ENCODE measurements around the gene LRRC4B. TPM values are rescaled to one million over a fixed set of nuclear protein-coding genes. Genes with fewer than 3 reads are reported as not detected.

LRRC4B gene
- total and polyA plus RNA-seq, 2 of the 4 experiments (the other 2 are of a cell fraction) = 0.03 TPM; not detected in 1

DNA sequence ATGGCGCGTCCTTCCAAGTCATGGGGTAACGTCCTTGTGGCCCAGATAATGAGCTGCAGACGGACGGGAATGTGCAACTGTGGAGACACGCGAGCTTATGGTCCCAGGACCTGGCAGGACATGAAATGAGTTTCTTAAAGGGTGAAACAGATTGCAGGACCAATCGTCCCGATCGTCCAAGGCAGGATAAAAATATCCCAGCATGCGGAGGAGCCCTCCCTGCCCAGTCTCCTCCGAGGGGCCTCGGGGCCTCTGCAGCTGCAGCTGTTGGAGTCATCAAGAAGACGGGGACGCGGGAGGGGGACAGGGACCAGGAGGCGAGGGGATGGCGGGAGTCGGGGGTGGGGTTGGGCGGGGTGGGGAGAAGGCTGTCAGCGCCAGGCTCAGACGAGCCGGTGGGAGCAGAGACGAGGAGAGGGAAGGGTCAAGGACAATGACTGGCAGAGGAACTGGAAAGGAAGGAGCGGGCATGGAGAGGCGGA is 77.2 kb downstream of the LRRC4B start:
- Histone ChIP-seq H3K36me3 (ENCODE audit: control insufficient read depth, insufficient read depth, low read length) (peaks cover 2% of the 10 kb centered on the region; the same call in 1 of the 2 replicates), H2AK9ac (replicated peaks; ENCODE audit: low read depth, low read length, poor library complexity) (no peak overlapping the region), H4K8ac (ENCODE audit: low read depth in 2 of 2, low read length in 2 of 2) (no peak overlapping the region), H2BK20ac (ENCODE audit: low read depth, low read length) (no peak overlapping the region), H2AFZ (replicated peaks; ENCODE audit: low read length, poor library complexity) (peak overlapping the region; percentile 63), H3K4me1 (ENCODE audit: control insufficient read depth, insufficient read depth, low read length) (no peaks in the 10 kb centered on the region), H3K4ac (ENCODE audit: low read depth, low read length) (no peak overlapping the region), H3K9ac (ENCODE audit: low read depth, low read length) (no peak overlapping the region), H3K56ac (ENCODE audit: extremely low read depth, insufficient read depth, low read length) (no peak overlapping the region), H3K4me2 (ENCODE audit: low read depth, low read length) (no peak overlapping the region), H3K4me3 (ENCODE audit: insufficient read depth, low read depth, low read length) (no peak overlapping the region), H4K5ac (ENCODE audit: low read depth, low read length) (no peak overlapping the region), H3K27ac (ENCODE audit: insufficient read depth, low read length) (no peak overlapping the region), H3K9me1 (ENCODE audit: insufficient read depth, low read length) (no peaks in the 10 kb centered on the region), H2BK15ac (ENCODE audit: low read depth, low read length) (no peak overlapping the region), H3K14ac (replicated peaks; ENCODE audit: low read depth, low read length) (no peak overlapping the region), H3K23ac (ENCODE audit: low read depth, low read length) (no peak overlapping the region), H3K9me3 (ENCODE audit: control insufficient read depth, insufficient read depth, low read length) (peaks cover 6% of the 10 kb centered on the region; the same call in 1 of the 2 replicates), H2BK5ac (ENCODE audit: low read depth, low read length, poor library complexity, severe bottlenecking) (no peak overlapping the region), H2AK5ac (ENCODE audit: low read depth, low read length) (no peak overlapping the region), H3K18ac (ENCODE audit: low read depth, low read length) (no peak overlapping the region), H4K91ac (ENCODE audit: insufficient read depth, low read depth, low read length) (no peak overlapping the region), H4K20me1 (ENCODE audit: insufficient read depth, low read length) (no peaks in the 10 kb centered on the region), H3K27me3 (ENCODE audit: control insufficient read depth, insufficient read depth, low read length) (peaks cover 46% of the 10 kb centered on the region), H3K79me1 (ENCODE audit: low read depth in 1 of 2, low read length in 2 of 2) (no peaks in the 10 kb centered on the region), H2BK120ac (ENCODE audit: low read depth, low read length) (no peak overlapping the region)
- CTCF ChIA-PET = no interaction called here
- ATAC-seq (ENCODE audit: low read depth) (no peak), DNase-seq (no peak)
- in situ Hi-C loops (cut with MboI; ENCODE audit: low sequenced_read_pairs) (no loop called here), dilution Hi-C loops (cut with HindIII; ENCODE audit: low sequenced_read_pairs, unreplicated experiment) (no loop called here), intact Hi-C loops (cut with micrococcal nuclease) (no loop called here)
- TF ChIP-seq BHLHE40 (IDR thresholded peaks at IDR 0.05; ENCODE audit: low read depth, low read length) (no peak), RAD21 (IDR thresholded peaks at IDR 0.05; ENCODE audit: low read length) (no peak), NFE2L2 (IDR thresholded peaks at IDR 0.05; ENCODE audit: low read depth, low read length) (no peak), CEBPB (IDR thresholded peaks at IDR 0.05; ENCODE audit: low read depth, low read length) (no peak), POLR2A (IDR thresholded peaks at IDR 0.05; ENCODE audit: low read depth, low read length) (no peak), MAZ (IDR thresholded peaks at IDR 0.05; ENCODE audit: borderline replicate concordance, low read depth, low read length) (no peak), MAFK (IDR thresholded peaks at IDR 0.05; ENCODE audit: low read depth, low read length) (no peak), SMC3 (IDR thresholded peaks at IDR 0.05; ENCODE audit: low read depth, low read length) (no peak), RFX5 (IDR thresholded peaks at IDR 0.05; ENCODE audit: low read depth, low read length) (no peak), CHD1 (IDR thresholded peaks at IDR 0.05; ENCODE audit: low read depth, low read length) (no peak)
- TF ChIP-seq, protein P1, sequence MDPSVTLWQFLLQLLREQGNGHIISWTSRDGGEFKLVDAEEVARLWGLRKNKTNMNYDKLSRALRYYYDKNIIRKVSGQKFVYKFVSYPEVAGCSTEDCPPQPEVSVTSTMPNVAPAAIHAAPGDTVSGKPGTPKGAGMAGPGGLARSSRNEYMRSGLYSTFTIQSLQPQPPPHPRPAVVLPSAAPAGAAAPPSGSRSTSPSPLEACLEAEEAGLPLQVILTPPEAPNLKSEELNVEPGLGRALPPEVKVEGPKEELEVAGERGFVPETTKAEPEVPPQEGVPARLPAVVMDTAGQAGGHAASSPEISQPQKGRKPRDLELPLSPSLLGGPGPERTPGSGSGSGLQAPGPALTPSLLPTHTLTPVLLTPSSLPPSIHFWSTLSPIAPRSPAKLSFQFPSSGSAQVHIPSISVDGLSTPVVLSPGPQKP (IDR thresholded peaks at IDR 0.05; ENCODE audit: borderline replicate concordance, low read depth, low read length) = no peak
- TF ChIP-seq, protein P2, sequence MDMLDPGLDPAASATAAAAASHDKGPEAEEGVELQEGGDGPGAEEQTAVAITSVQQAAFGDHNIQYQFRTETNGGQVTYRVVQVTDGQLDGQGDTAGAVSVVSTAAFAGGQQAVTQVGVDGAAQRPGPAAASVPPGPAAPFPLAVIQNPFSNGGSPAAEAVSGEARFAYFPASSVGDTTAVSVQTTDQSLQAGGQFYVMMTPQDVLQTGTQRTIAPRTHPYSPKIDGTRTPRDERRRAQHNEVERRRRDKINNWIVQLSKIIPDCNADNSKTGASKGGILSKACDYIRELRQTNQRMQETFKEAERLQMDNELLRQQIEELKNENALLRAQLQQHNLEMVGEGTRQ (IDR thresholded peaks at IDR 0.05; ENCODE audit: low read depth, low read length) = no peak
- TF ChIP-seq, protein P3, sequence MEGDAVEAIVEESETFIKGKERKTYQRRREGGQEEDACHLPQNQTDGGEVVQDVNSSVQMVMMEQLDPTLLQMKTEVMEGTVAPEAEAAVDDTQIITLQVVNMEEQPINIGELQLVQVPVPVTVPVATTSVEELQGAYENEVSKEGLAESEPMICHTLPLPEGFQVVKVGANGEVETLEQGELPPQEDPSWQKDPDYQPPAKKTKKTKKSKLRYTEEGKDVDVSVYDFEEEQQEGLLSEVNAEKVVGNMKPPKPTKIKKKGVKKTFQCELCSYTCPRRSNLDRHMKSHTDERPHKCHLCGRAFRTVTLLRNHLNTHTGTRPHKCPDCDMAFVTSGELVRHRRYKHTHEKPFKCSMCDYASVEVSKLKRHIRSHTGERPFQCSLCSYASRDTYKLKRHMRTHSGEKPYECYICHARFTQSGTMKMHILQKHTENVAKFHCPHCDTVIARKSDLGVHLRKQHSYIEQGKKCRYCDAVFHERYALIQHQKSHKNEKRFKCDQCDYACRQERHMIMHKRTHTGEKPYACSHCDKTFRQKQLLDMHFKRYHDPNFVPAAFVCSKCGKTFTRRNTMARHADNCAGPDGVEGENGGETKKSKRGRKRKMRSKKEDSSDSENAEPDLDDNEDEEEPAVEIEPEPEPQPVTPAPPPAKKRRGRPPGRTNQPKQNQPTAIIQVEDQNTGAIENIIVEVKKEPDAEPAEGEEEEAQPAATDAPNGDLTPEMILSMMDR (conservative IDR thresholded peaks at IDR 0.05; ENCODE audit: low read depth, low read length) = no peak
- POLR2A ChIA-PET (ENCODE audit: unreplicated experiment) = no interaction called here
- WGBS, 2 experiments (ENCODE audit: extremely low coverage in 2 of 2, insufficient read length in 1 of 2) = 18% methylated on average over 17 of the region's 26 CpGs; no CpG with 5 or more reads in 1 of the 2 experiments
- no TSS peak for BruUV-seq (replicated peaks)

Data from IMR-90 (cell line).